ENCODE measurements around the gene OXNAD1. TPM values are rescaled to one million over a fixed set of nuclear protein-coding genes. Genes with fewer than 3 reads are reported as not detected.

OXNAD1 gene
- total RNA-seq, 1 experiment from 2014 or later, result 16.3 TPM

DNA sequence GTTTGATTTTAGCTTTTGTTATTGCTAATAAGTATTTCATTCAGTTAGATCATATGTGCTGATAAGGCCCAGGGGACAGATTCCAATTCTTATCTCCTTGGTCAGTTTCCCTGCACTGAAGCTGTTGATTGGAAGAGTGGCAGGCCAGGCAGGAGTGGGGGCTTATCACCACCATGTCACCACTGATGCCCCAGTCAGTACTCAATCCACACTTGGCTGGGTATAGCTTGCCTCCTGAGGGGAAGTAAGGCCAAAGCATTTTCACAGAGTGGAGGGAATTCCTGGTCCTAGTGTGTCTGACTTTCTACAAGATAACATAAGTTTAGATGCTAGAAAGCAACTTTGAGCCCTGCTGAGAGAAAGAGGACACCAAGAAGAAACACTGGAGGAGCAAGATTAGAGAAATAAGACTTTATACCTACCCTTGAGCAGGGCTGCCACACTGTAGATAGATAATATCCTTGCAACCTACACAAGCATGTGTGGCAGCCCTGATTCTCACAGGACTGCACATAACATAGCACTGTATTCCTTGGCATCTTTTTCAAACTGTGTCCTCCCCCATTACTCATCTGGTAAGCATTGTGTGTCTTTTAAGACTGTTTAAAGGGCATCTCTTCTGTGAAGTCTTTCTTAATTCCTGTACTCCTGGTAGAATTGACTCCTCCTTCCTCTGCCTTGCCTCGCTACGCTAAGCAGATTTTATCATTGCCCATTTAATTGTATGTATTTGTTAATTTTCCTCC, 24.3 kb downstream of the OXNAD1 start:
- Mint-ChIP-seq H3K27me3 (ENCODE audit: unreplicated experiment) (no peaks in the 10 kb centered on the region), H3K27ac (ENCODE audit: unreplicated experiment) (no peak overlapping the region), H3K9me3 (ENCODE audit: low read depth, unreplicated experiment) (peaks cover 4% of the 10 kb centered on the region), H3K4me3 (ENCODE audit: low read depth, unreplicated experiment) (no peak overlapping the region), H3K4me1 (ENCODE audit: low read depth, unreplicated experiment) (no peaks in the 10 kb centered on the region), H3K36me3 (ENCODE audit: insufficient read depth, unreplicated experiment) (peaks cover 4% of the 10 kb centered on the region)
- no peak for DNase-seq
- TF ChIP-seq, protein P1, sequence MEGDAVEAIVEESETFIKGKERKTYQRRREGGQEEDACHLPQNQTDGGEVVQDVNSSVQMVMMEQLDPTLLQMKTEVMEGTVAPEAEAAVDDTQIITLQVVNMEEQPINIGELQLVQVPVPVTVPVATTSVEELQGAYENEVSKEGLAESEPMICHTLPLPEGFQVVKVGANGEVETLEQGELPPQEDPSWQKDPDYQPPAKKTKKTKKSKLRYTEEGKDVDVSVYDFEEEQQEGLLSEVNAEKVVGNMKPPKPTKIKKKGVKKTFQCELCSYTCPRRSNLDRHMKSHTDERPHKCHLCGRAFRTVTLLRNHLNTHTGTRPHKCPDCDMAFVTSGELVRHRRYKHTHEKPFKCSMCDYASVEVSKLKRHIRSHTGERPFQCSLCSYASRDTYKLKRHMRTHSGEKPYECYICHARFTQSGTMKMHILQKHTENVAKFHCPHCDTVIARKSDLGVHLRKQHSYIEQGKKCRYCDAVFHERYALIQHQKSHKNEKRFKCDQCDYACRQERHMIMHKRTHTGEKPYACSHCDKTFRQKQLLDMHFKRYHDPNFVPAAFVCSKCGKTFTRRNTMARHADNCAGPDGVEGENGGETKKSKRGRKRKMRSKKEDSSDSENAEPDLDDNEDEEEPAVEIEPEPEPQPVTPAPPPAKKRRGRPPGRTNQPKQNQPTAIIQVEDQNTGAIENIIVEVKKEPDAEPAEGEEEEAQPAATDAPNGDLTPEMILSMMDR (IDR thresholded peaks at IDR 0.05; ENCODE audit: unreplicated experiment), result no peak
- CTCF ChIA-PET, result interaction anchor here (0.6 to 1.9 kb wide), 3 partner anchors 18 to 256 kb away, joined by 3 to 15 read pairs (median 3); no protein-coding TSS in a partner anchor
- intact Hi-C loops (cut with micrococcal nuclease; ENCODE audit: unreplicated experiment), result no loop called here
- BruUV-seq (replicated peaks), result no TSS peak

DNA sequence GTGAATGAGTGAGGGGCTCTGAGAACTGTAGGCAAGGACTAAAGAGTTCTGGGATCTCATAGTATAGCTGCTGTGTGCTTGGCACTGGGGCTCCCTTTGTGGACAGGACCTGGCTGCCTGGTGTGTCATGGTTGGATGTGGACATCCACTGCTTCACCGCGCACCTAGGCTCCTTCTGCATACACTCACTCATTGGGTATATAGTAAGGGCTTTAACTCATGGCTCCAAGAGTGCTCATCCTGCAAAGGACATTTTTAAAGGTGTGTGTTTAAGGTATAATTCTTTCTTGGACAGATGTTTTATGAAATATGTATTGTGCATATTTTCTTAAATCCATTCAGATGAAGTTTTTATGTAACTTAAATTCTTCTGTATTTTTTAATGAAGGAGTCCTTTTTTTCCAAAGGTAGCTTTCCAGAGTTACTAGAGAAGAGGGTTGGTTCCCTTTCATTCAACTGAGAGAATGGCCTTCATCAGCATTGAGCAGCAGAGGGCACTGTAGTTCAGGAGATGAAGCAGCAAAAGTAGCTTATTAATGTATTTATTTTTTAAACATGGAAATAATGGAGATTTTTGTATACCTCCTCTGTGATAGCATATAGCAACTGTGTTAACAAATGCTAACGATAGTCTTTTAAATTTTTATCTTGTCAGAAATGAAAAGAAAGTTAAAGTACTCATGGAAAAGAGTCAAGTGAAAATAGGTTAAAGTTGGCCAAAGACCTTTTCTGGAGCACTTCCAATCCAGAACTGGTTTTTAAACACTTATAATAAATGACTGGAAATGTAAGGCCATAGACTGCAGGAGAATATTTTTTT, 25.2 kb downstream of the OXNAD1 start:
- H3K36me3 Mint-ChIP-seq (ENCODE audit: insufficient read depth, unreplicated experiment), result peaks cover 4% of the 10 kb centered on the region
- no TSS peak for BruUV-seq (replicated peaks)
- TF ChIP-seq, protein P1 (IDR thresholded peaks at IDR 0.05; ENCODE audit: unreplicated experiment), result no peak
- H3K4me3 Mint-ChIP-seq (ENCODE audit: low read depth, unreplicated experiment), result no peak overlapping the region
- CTCF ChIA-PET, result interaction anchor here (0.6 to 1.9 kb wide), 8 partner anchors 15 to 539 kb away, joined by 3 to 15 read pairs (median 3); no protein-coding TSS in a partner anchor
- no peak overlapping the region for H3K27ac Mint-ChIP-seq (ENCODE audit: unreplicated experiment)
- peak; percentile 30 for DNase-seq
- no peaks in the 10 kb centered on the region for H3K27me3 Mint-ChIP-seq (ENCODE audit: unreplicated experiment)
- H3K9me3 Mint-ChIP-seq (ENCODE audit: low read depth, unreplicated experiment), result peaks cover 4% of the 10 kb centered on the region
- no peaks in the 10 kb centered on the region for H3K4me1 Mint-ChIP-seq (ENCODE audit: low read depth, unreplicated experiment)
- intact Hi-C loops (cut with micrococcal nuclease; ENCODE audit: unreplicated experiment), result loop anchor here (1.0 kb wide), 2 partner anchors 227 to 260 kb away; no protein-coding TSS in a partner anchor

DNA sequence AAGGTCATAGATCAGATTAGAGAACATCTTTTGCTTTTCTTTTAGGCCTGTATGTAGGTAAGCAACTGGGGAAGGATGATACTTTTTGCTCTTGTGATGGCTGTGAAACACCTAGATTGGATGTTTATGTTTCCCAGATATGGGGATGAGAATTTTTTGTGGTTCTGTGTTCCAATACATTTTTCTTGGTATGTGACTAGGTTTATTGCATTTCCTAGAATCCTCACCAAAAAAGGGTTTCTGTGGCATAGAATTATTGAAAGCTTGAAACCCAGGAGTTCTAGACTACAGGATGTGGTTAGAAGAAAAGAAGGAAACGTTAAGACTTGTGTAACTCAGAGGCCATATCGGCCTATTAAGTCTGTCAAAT, 25.8 kb downstream of the OXNAD1 start:
- no peak overlapping the region for H3K27ac Mint-ChIP-seq (ENCODE audit: unreplicated experiment)
- TF ChIP-seq, protein P1 (IDR thresholded peaks at IDR 0.05; ENCODE audit: unreplicated experiment), result no peak
- no peaks in the 10 kb centered on the region for H3K4me1 Mint-ChIP-seq (ENCODE audit: low read depth, unreplicated experiment)
- BruUV-seq (replicated peaks), result no TSS peak
- DNase-seq, result no peak
- CTCF ChIA-PET, result interaction anchor here (0.6 to 1.9 kb wide), 6 partner anchors 17 to 538 kb away, joined by 3 to 15 read pairs (median 4); no protein-coding TSS in a partner anchor
- intact Hi-C loops (cut with micrococcal nuclease; ENCODE audit: unreplicated experiment), result loop anchor here (1.0 kb wide), 2 partner anchors 226 to 259 kb away; no protein-coding TSS in a partner anchor
- no peak overlapping the region for H3K4me3 Mint-ChIP-seq (ENCODE audit: low read depth, unreplicated experiment)
- peaks cover 4% of the 10 kb centered on the region for H3K9me3 Mint-ChIP-seq (ENCODE audit: low read depth, unreplicated experiment)
- peaks cover 8% of the 10 kb centered on the region for H3K36me3 Mint-ChIP-seq (ENCODE audit: insufficient read depth, unreplicated experiment)
- H3K27me3 Mint-ChIP-seq (ENCODE audit: unreplicated experiment), result no peaks in the 10 kb centered on the region

DNA sequence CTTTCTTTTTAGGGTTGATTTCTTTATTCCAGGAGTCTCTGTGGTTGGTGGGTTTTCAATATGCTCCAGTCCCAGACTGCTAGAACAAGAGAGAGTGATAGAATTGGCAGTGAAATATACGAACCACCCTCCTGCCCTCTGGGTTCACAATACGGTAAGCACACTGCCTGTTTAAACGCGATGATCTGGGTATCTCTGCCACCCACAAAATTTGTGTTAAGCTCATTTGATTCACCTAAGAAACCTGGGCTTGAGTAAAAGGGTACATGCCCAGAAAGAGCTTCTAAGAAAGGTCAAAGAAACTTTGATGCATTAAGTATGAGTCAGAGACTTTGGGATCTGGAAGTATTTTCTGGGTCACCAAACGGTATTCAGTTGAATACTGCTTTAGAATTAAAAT, 29.8 kb downstream of the OXNAD1 start:
- BruUV-seq (replicated peaks), result no TSS peak
- DNase-seq, result no peak
- H3K9me3 Mint-ChIP-seq (ENCODE audit: low read depth, unreplicated experiment), result peaks cover 4% of the 10 kb centered on the region
- H3K27ac Mint-ChIP-seq (ENCODE audit: unreplicated experiment), result no peak overlapping the region
- peaks cover 8% of the 10 kb centered on the region for H3K36me3 Mint-ChIP-seq (ENCODE audit: insufficient read depth, unreplicated experiment)
- no peak overlapping the region for H3K4me3 Mint-ChIP-seq (ENCODE audit: low read depth, unreplicated experiment)
- intact Hi-C loops (cut with micrococcal nuclease; ENCODE audit: unreplicated experiment), result no loop called here
- no peaks in the 10 kb centered on the region for H3K27me3 Mint-ChIP-seq (ENCODE audit: unreplicated experiment)
- TF ChIP-seq, protein P1 (IDR thresholded peaks at IDR 0.05; ENCODE audit: unreplicated experiment), result no peak
- no peaks in the 10 kb centered on the region for H3K4me1 Mint-ChIP-seq (ENCODE audit: low read depth, unreplicated experiment)
- CTCF ChIA-PET, result interaction anchor here (0.5 kb wide), 1 partner anchor 12 kb away, joined by 3 read pairs; no protein-coding TSS in a partner anchor

Data from Calu3 (cell line).